Measurements from ENCODE around the gene TMEM198.

- TF ChIP-seq CTCF (conservative IDR thresholded peaks at IDR 0.05; ENCODE audit: low read depth in 2 of 2) (no peak), EZH2phosphoT487 (IDR thresholded peaks at IDR 0.05; ENCODE audit: unreplicated experiment) (no peak), POLR2AphosphoS5 (IDR thresholded peaks at IDR 0.05; ENCODE audit: low read depth) (no peak), CREB1 (CRISPR knock-in tag; IDR thresholded peaks at IDR 0.05; ENCODE audit: low read depth) (no peak), ETS1 (IDR thresholded peaks at IDR 0.05) (no peak), REST (IDR thresholded peaks at IDR 0.05; ENCODE audit: unreplicated experiment) (no peak), JUNB (IDR thresholded peaks at IDR 0.05; ENCODE audit: unreplicated experiment) (no peak), EZH2 (IDR thresholded peaks at IDR 0.05; ENCODE audit: low read depth, unreplicated experiment) (no peak), STAT1 (IDR thresholded peaks at IDR 0.05; ENCODE audit: unreplicated experiment) (no peak), ZNF331 (CRISPR knock-in tag; IDR thresholded peaks at IDR 0.05; ENCODE audit: low read depth) (no peak)
Measured at GRCh38 chr2:219525533-219526232, 18.1 kb upstream of the TMEM198 start.

All from GM23338 (cell line).